Neuronal stem cell (in vitro differentiated cells): ENCODE measurements around the gene SEC24D.
A peak's percentile ranks its signal among the peaks of the same experiment; 100 is the strongest.

Experiments used
- DNase-seq: peaks from one replicate; pipeline ENCODE4 v3.0.0-alpha.2; 2013; ENCODE audit warnings: low spot score
- H2AFZ ChIP-seq: one replicate; pipeline ENCODE4 v1.6.1; 2013; ENCODE audit warnings: mild to moderate bottlenecking, low read length, inconsistent platforms
- H2AK5ac ChIP-seq: 2 replicates; pipeline ENCODE4 v1.6.1; 2013; ENCODE audit warnings: low read depth, mild to moderate bottlenecking, inconsistent platforms, low read length, moderate library complexity, mixed read lengths
- H2BK120ac ChIP-seq: 2 replicates; pipeline ENCODE4 v1.6.1; 2013; ENCODE audit warnings: low read depth, mild to moderate bottlenecking, inconsistent platforms, low read length, moderate library complexity, mixed read lengths
- H2BK12ac ChIP-seq: one replicate; pipeline ENCODE4 v1.6.1; 2013; ENCODE audit warnings: low read length, inconsistent platforms
- H2BK15ac ChIP-seq: 2 replicates; pipeline ENCODE4 v1.6.1; 2013; ENCODE audit warnings: mild to moderate bottlenecking, low read length, inconsistent platforms, mixed read lengths
- H2BK5ac ChIP-seq: one replicate; pipeline ENCODE4 v1.6.1; 2013; ENCODE audit warnings: inconsistent platforms, mild to moderate bottlenecking, low read length, moderate library complexity
- H3K14ac ChIP-seq: one replicate; pipeline ENCODE4 v1.6.1; 2013; ENCODE audit warnings: low read length, inconsistent platforms
- H3K18ac ChIP-seq: 2 replicates; pipeline ENCODE4 v1.6.1; 2013; ENCODE audit warnings: low read length, inconsistent platforms
- H3K23ac ChIP-seq: 2 replicates; pipeline ENCODE4 v1.6.1; 2013; ENCODE audit warnings: low read depth, mild to moderate bottlenecking, mixed read lengths, low read length, inconsistent platforms; ENCODE audit not compliant: poor library complexity
- H3K27ac ChIP-seq: replicated peaks from 3 replicates; pipeline ENCODE4 v1.5.1; 2013; ENCODE audit warnings: low read length, inconsistent platforms
- H3K27me3 ChIP-seq, 3 experiments: 2 replicates each; pipeline ENCODE4 v1.6.1; 2013; ENCODE audit warnings: low read length in 3 of 3, mild to moderate bottlenecking in 2 of 3, inconsistent platforms in 1 of 3, low read depth in 1 of 3, mixed read lengths in 1 of 3, moderate library complexity in 1 of 3; ENCODE audit not compliant: control insufficient read depth in 3 of 3, insufficient read depth in 3 of 3
- H3K36me3 ChIP-seq, 2 donors: replicated peaks in 1 of 2; 2 replicates each; pipeline ENCODE4 v1.6.1; 2013; ENCODE audit warnings: low read length in 2 of 2; ENCODE audit not compliant: control insufficient read depth in 2 of 2, insufficient read depth in 2 of 2
- H3K4ac ChIP-seq: 2 replicates; pipeline ENCODE4 v1.6.1; 2013; ENCODE audit warnings: inconsistent platforms, mild to moderate bottlenecking, low read length, moderate library complexity
- H3K4me1 ChIP-seq, 2 donors: 1 replicate in 1 of 2; 2 replicates in 1 of 2; pipeline ENCODE4 v1.6.1; 2013; ENCODE audit warnings: low read length in 2 of 2, low read depth in 1 of 2; ENCODE audit not compliant: control insufficient read depth in 2 of 2, insufficient read depth in 1 of 2
- H3K4me2 ChIP-seq: one replicate; pipeline ENCODE4 v1.6.1; 2013; ENCODE audit warnings: mild to moderate bottlenecking, low read length, inconsistent platforms; ENCODE audit not compliant: insufficient read depth, poor library complexity, severe bottlenecking
- H3K4me3 ChIP-seq, 2 donors: 2 replicates each; pipeline ENCODE4 v1.5.1; 2013; ENCODE audit warnings: low read length in 2 of 2, mild to moderate bottlenecking in 2 of 2, inconsistent platforms in 1 of 2, moderate library complexity in 1 of 2
- H3K79me1 ChIP-seq: one replicate; pipeline ENCODE4 v1.6.1; 2013; ENCODE audit warnings: low read depth, mild to moderate bottlenecking, inconsistent platforms, low read length, moderate library complexity
- H3K9ac ChIP-seq: one replicate; pipeline ENCODE4 v1.6.1; 2013; ENCODE audit warnings: mild to moderate bottlenecking, low read depth, low read length, inconsistent platforms; ENCODE audit not compliant: poor library complexity
- H3K9me3 ChIP-seq, 2 donors: replicated peaks in 1 of 2; 2 replicates each; pipeline versions ENCODE3 to v1.6.1; 2013; ENCODE audit warnings: low read length in 2 of 2, mild to moderate bottlenecking in 2 of 2, inconsistent platforms in 1 of 2, low read depth in 1 of 2, mixed read lengths in 1 of 2, moderate library complexity in 1 of 2; ENCODE audit not compliant: control insufficient read depth in 2 of 2, insufficient read depth in 1 of 2
- H4K8ac ChIP-seq: one replicate; pipeline ENCODE4 v1.6.1; 2013; ENCODE audit warnings: low read depth, mild to moderate bottlenecking, inconsistent platforms, low read length, moderate library complexity
- H4K91ac ChIP-seq: one replicate; pipeline ENCODE4 v1.6.1; 2013; ENCODE audit warnings: low read length, low read depth, mild to moderate bottlenecking, inconsistent platforms; ENCODE audit not compliant: poor library complexity
- WGBS, 2 donors: extraction: QIAGEN DNeasy Blood & Tissue Kit; methylation state at CpG; one replicate each; pipeline ENCODE4 v1.1.7; 2013; ENCODE audit warnings: missing lambda C conversion rate in 2 of 2, mixed read lengths in 1 of 2; ENCODE audit not compliant: insufficient read length in 2 of 2, insufficient replicate concordance in 1 of 2; ENCODE audit errors: extremely low coverage in 2 of 2; 5-methylcytosine and 5-hydroxymethylcytosine counted together

SEC24D gene

DNA sequence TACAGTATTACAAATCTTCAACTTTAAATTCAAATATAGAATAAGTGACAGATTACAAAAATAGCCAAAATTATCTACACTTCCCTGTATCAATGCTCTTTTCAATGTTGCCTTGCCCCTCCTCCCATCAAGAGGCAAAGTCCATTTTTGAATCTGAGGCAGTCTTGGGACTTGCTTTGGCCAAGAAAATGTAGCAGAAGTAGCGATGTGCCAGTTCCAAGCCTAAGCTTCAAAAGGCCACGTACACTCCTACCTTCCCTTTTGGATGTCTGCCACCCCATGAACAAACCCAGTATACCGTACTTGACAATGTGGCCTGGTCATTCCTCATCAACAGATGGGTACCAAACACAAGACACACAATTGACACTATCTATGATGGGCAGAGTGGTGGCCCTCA is 24.1 kb downstream of the SEC24D start:
- Histone ChIP-seq H3K27ac (no peak overlapping the region), H3K36me3 (peaks cover 16 to 39% of the 10 kb centered on the region in 2 donors), H2BK15ac (no peak overlapping the region), H4K8ac (no peak overlapping the region), H4K91ac (no peak overlapping the region), H3K23ac (no peak overlapping the region), H3K14ac (no peak overlapping the region), H3K4me2 (no peak overlapping the region), H2BK5ac (no peak overlapping the region), H3K4me1 (no peaks in the 10 kb centered on the region), H3K18ac (no peak overlapping the region), H2BK12ac (no peak overlapping the region), H3K4ac (no peak overlapping the region), H3K9me3 (no peaks in the 10 kb centered on the region), H3K79me1 (no peaks in the 10 kb centered on the region), H2BK120ac (no peak overlapping the region), H2AFZ (no peak overlapping the region), H3K4me3 (peak overlapping the region in 1 of 2 donors; percentile 62), H2AK5ac (no peak overlapping the region), H3K27me3 (no peaks in the 10 kb centered on the region), H3K9ac (no peak overlapping the region)
- WGBS, 2 donors, result no CpG with 5 or more reads among the region's 3 CpGs
- DNase-seq, result no peak

DNA sequence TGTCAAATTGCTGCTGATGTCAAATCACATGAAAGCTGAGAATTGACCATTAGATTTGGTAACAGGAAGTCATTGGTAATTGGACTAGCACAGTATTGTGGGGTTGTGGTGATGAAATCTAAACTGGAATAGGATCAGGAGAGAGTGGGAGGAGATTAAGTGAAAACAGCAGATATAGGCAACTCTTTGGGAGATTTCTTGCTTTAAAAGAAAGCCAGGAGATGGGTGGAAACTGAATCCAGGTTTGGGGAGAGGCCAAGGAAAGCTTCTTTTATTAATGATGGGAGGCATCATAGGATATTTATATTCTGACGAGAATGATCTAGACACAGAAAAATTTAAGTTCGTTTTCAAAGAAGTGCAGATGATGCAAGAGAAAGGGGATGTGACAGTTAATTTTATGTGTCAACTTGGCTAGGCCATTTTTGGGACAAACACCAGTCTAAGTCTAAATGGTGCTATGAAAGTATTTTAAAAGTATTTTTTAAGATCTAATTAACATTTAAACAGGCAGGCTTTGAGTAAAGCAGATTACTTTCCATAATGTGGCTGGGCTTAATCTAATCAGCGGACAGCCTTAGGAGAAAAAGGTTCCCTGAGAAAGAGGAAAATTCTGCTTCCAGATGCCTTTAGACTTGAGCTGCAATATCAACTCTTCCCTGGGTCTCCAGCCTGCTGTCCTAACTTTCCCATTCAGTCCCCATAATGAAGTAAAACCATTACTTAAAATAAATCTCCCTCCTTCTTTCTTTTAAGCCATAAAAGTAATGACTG is 24.7 kb downstream of the SEC24D start:
- H3K18ac ChIP-seq, result no peak overlapping the region
- H2BK12ac ChIP-seq, result no peak overlapping the region
- DNase-seq, result no peak
- no peak overlapping the region for H2BK15ac ChIP-seq
- no peaks in the 10 kb centered on the region for H3K9me3 ChIP-seq
- no peak overlapping the region for H2BK5ac ChIP-seq
- WGBS, 2 donors, result no CpG with 5 or more reads among the region's 3 CpGs
- H3K79me1 ChIP-seq, result no peaks in the 10 kb centered on the region
- H2AK5ac ChIP-seq, result no peak overlapping the region
- H3K9ac ChIP-seq, result no peak overlapping the region
- no peak overlapping the region for H3K4ac ChIP-seq
- H2AFZ ChIP-seq, result no peak overlapping the region
- H3K14ac ChIP-seq, result no peak overlapping the region
- H3K27me3 ChIP-seq, result no peaks in the 10 kb centered on the region
- no peaks in the 10 kb centered on the region for H3K4me1 ChIP-seq
- no peak overlapping the region for H3K4me3 ChIP-seq
- H4K91ac ChIP-seq, result no peak overlapping the region
- H4K8ac ChIP-seq, result no peak overlapping the region
- H3K23ac ChIP-seq, result no peak overlapping the region
- H2BK120ac ChIP-seq, result no peak overlapping the region
- no peak overlapping the region for H3K4me2 ChIP-seq
- H3K27ac ChIP-seq, result no peak overlapping the region
- H3K36me3 ChIP-seq, result peaks cover 18 to 39% of the 10 kb centered on the region in 2 donors

DNA sequence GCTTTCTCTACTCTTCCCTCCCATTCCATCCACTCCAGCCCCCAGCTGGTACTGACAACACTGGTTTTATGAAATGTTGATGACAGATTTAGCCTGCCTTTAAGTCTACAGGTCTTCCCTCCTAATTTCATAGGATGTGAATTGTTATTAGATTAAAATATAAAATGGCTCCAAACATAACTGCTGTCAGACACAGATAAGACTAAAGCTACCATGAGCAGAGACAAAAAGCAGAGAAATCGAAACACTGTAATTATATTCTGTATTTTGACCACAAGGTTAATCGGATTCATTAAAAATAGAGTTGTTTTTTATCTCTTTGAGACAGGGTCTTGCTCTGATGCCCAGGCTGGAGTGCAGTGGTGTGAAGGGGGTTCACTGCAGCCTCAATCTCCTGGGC is 28.3 kb downstream of the SEC24D start:
- no peak overlapping the region for H2BK120ac ChIP-seq
- H3K4me2 ChIP-seq, result no peak overlapping the region
- H4K8ac ChIP-seq, result no peak overlapping the region
- no peaks in the 10 kb centered on the region for H3K79me1 ChIP-seq
- H3K14ac ChIP-seq, result no peak overlapping the region
- no peaks in the 10 kb centered on the region for H3K27me3 ChIP-seq
- H3K4me3 ChIP-seq, result no peak overlapping the region
- no peak overlapping the region for H3K27ac ChIP-seq
- H3K9me3 ChIP-seq, result no peaks in the 10 kb centered on the region
- peaks cover 15 to 19% of the 10 kb centered on the region in 2 donors for H3K36me3 ChIP-seq
- no peak overlapping the region for H4K91ac ChIP-seq
- H2AK5ac ChIP-seq, result no peak overlapping the region
- no peak overlapping the region for H3K9ac ChIP-seq
- no CpG with 5 or more reads among the region's 2 CpGs for WGBS, 2 donors
- DNase-seq, result no peak
- H3K23ac ChIP-seq, result no peak overlapping the region
- H2BK15ac ChIP-seq, result no peak overlapping the region
- H2AFZ ChIP-seq, result no peak overlapping the region
- no peak overlapping the region for H3K18ac ChIP-seq
- no peak overlapping the region for H2BK12ac ChIP-seq
- no peaks in the 10 kb centered on the region for H3K4me1 ChIP-seq
- H3K4ac ChIP-seq, result no peak overlapping the region
- H2BK5ac ChIP-seq, result no peak overlapping the region

- H3K14ac ChIP-seq, result no peak overlapping the region
- H3K9me3 ChIP-seq, result no peaks in the 10 kb centered on the region
- H3K4me1 ChIP-seq, result no peaks in the 10 kb centered on the region
- no peak overlapping the region for H3K4ac ChIP-seq
- H3K79me1 ChIP-seq, result no peaks in the 10 kb centered on the region
- H2BK15ac ChIP-seq, result no peak overlapping the region
- H3K23ac ChIP-seq, result no peak overlapping the region
- no peak overlapping the region for H3K4me2 ChIP-seq
- H2BK12ac ChIP-seq, result no peak overlapping the region
- H2AFZ ChIP-seq, result no peak overlapping the region
- H4K91ac ChIP-seq, result no peak overlapping the region
- no peak overlapping the region for H3K4me3 ChIP-seq
- no peak overlapping the region for H3K27ac ChIP-seq
- peaks cover 10 to 14% of the 10 kb centered on the region in 2 donors for H3K36me3 ChIP-seq
- no peak overlapping the region for H4K8ac ChIP-seq
- no peak overlapping the region for H3K18ac ChIP-seq
- no peak overlapping the region for H2BK5ac ChIP-seq
- no peaks in the 10 kb centered on the region for H3K27me3 ChIP-seq
- no CpG with 5 or more reads among the region's 1 CpG for WGBS, 2 donors
- H2AK5ac ChIP-seq, result no peak overlapping the region
- H3K9ac ChIP-seq, result peak overlapping the region; percentile 67
- H2BK120ac ChIP-seq, result no peak overlapping the region
- no peak for DNase-seq
These were observed 32.7 kb downstream of the SEC24D start for GRCh38 chr4:118803253-118803652.
